Measurements from ENCODE around the gene GNG12.
A peak's percentile ranks its signal among the peaks of the same experiment; 100 is the strongest.

GNG12 gene

DNA sequence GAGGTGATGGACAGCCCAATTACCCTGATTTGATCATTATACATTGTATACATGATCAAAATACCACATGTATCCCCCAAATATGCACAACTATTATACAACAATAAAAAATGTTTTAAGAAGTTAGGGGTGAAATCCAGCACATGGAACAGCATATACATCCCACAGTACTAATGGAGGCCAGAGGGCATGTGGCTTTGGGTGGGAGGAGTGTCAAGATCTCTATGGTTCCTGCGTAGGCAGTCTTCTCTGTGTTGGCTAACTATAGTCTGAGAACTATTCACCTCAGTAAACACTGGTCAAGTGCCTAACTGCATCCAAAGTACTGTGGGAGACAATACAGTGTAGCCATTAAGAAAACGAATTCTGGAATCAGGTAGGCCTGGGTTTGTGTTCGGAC, 74.2 kb downstream of the GNG12 start:
- no peak for ATAC-seq
- no peak for TF ChIP-seq ZFP3 (CRISPR knock-in tag; IDR thresholded peaks at IDR 0.05)
- TF ChIP-seq RARB (CRISPR knock-in tag; IDR thresholded peaks at IDR 0.05): no peak
- TF ChIP-seq ZFP30 (CRISPR knock-in tag; IDR thresholded peaks at IDR 0.05): no peak
- TF ChIP-seq TCF4 (CRISPR knock-in tag; IDR thresholded peaks at IDR 0.05; ENCODE audit: borderline replicate concordance): no peak
- TF ChIP-seq ZC3H10 (CRISPR knock-in tag; IDR thresholded peaks at IDR 0.05): no peak
- no peak for TF ChIP-seq CSDC2 (CRISPR knock-in tag; IDR thresholded peaks at IDR 0.05)
- TF ChIP-seq ZNF565 (CRISPR knock-in tag; conservative IDR thresholded peaks at IDR 0.05; ENCODE audit: low read depth): no peak
- TF ChIP-seq ISL1 (CRISPR knock-in tag; IDR thresholded peaks at IDR 0.05): no peak
- no peak for TF ChIP-seq SNAI2 (CRISPR knock-in tag; IDR thresholded peaks at IDR 0.05)
- TF ChIP-seq, protein P1, sequence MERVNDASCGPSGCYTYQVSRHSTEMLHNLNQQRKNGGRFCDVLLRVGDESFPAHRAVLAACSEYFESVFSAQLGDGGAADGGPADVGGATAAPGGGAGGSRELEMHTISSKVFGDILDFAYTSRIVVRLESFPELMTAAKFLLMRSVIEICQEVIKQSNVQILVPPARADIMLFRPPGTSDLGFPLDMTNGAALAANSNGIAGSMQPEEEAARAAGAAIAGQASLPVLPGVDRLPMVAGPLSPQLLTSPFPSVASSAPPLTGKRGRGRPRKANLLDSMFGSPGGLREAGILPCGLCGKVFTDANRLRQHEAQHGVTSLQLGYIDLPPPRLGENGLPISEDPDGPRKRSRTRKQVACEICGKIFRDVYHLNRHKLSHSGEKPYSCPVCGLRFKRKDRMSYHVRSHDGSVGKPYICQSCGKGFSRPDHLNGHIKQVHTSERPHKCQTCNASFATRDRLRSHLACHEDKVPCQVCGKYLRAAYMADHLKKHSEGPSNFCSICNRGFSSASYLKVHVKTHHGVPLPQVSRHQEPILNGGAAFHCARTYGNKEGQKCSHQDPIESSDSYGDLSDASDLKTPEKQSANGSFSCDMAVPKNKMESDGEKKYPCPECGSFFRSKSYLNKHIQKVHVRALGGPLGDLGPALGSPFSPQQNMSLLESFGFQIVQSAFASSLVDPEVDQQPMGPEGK (CRISPR knock-in tag; IDR thresholded peaks at IDR 0.05; ENCODE audit: borderline replicate concordance): no peak
- TF ChIP-seq, protein P2, sequence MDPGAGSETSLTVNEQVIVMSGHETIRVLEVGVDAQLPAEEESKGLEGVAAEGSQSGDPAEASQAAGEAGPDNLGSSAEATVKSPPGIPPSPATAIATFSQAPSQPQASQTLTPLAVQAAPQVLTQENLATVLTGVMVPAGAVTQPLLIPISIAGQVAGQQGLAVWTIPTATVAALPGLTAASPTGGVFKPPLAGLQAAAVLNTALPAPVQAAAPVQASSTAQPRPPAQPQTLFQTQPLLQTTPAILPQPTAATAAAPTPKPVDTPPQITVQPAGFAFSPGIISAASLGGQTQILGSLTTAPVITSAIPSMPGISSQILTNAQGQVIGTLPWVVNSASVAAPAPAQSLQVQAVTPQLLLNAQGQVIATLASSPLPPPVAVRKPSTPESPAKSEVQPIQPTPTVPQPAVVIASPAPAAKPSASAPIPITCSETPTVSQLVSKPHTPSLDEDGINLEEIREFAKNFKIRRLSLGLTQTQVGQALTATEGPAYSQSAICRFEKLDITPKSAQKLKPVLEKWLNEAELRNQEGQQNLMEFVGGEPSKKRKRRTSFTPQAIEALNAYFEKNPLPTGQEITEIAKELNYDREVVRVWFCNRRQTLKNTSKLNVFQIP (CRISPR knock-in tag; IDR thresholded peaks at IDR 0.05; ENCODE audit: borderline replicate concordance, low read depth): no peak
- TF ChIP-seq, protein P3, sequence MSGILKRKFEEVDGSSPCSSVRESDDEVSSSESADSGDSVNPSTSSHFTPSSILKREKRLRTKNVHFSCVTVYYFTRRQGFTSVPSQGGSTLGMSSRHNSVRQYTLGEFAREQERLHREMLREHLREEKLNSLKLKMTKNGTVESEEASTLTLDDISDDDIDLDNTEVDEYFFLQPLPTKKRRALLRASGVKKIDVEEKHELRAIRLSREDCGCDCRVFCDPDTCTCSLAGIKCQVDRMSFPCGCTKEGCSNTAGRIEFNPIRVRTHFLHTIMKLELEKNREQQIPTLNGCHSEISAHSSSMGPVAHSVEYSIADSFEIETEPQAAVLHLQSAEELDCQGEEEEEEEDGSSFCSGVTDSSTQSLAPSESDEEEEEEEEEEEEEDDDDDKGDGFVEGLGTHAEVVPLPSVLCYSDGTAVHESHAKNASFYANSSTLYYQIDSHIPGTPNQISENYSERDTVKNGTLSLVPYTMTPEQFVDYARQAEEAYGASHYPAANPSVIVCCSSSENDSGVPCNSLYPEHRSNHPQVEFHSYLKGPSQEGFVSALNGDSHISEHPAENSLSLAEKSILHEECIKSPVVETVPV (CRISPR knock-in tag; IDR thresholded peaks at IDR 0.05): no peak
- TF ChIP-seq GLIS3 (CRISPR knock-in tag; IDR thresholded peaks at IDR 0.05): no peak
- no peak for TF ChIP-seq OSR1 (CRISPR knock-in tag; IDR thresholded peaks at IDR 0.05)
- TF ChIP-seq ZNF8 (CRISPR knock-in tag; IDR thresholded peaks at IDR 0.05): no peak
- no peak for TF ChIP-seq TSHZ2 (CRISPR knock-in tag; IDR thresholded peaks at IDR 0.05)
- TF ChIP-seq TOX (CRISPR knock-in tag; IDR thresholded peaks at IDR 0.05; ENCODE audit: borderline replicate concordance): no peak
- no peak for TF ChIP-seq ESRRG (CRISPR knock-in tag; IDR thresholded peaks at IDR 0.05)
- TF ChIP-seq ARNTL (CRISPR knock-in tag; IDR thresholded peaks at IDR 0.05; ENCODE audit: borderline replicate concordance, low read depth): no peak
- no peak for TF ChIP-seq BACH2 (CRISPR knock-in tag; IDR thresholded peaks at IDR 0.05; ENCODE audit: borderline replicate concordance)

- ATAC-seq: peak; percentile 37; the same call in 2 of the 3 replicates
- TF ChIP-seq ZFP30 (CRISPR knock-in tag; IDR thresholded peaks at IDR 0.05) (no peak), ZNF70 (CRISPR knock-in tag; IDR thresholded peaks at IDR 0.05) (no peak), CREB5 (CRISPR knock-in tag; IDR thresholded peaks at IDR 0.05; ENCODE audit: low read depth) (0 out of 2 replicates have a peak, but pooled peaks have one; percentile 61), ARNTL (CRISPR knock-in tag; IDR thresholded peaks at IDR 0.05; ENCODE audit: borderline replicate concordance, low read depth) (no peak), ISL1 (CRISPR knock-in tag; IDR thresholded peaks at IDR 0.05) (peak; percentile 96), ZC3H10 (CRISPR knock-in tag; IDR thresholded peaks at IDR 0.05) (0 out of 2 replicates have a peak, but pooled peaks have one; percentile 35)
Observed at GRCh38 chr1:67755619-67756018, 77.6 kb downstream of the GNG12 start.

- no peak for ATAC-seq
- TF ChIP-seq ZFP30 (CRISPR knock-in tag; IDR thresholded peaks at IDR 0.05) (no peak), BACH2 (CRISPR knock-in tag; IDR thresholded peaks at IDR 0.05; ENCODE audit: borderline replicate concordance) (no peak), ZNF70 (CRISPR knock-in tag; IDR thresholded peaks at IDR 0.05) (no peak), SNAI2 (CRISPR knock-in tag; IDR thresholded peaks at IDR 0.05) (no peak), TCF4 (CRISPR knock-in tag; IDR thresholded peaks at IDR 0.05; ENCODE audit: borderline replicate concordance) (no peak), ZNF565 (CRISPR knock-in tag; conservative IDR thresholded peaks at IDR 0.05; ENCODE audit: low read depth) (no peak), ZNF8 (CRISPR knock-in tag; IDR thresholded peaks at IDR 0.05) (no peak), ZC3H10 (CRISPR knock-in tag; IDR thresholded peaks at IDR 0.05) (no peak), TSHZ2 (CRISPR knock-in tag; IDR thresholded peaks at IDR 0.05) (no peak)
- TF ChIP-seq, protein P2 (CRISPR knock-in tag; IDR thresholded peaks at IDR 0.05; ENCODE audit: borderline replicate concordance, low read depth): no peak
Observed at GRCh38 chr1:67755160-67755559, 78.1 kb downstream of the GNG12 start.
